ENCODE data around the gene ENTPD1.

Gene ENTPD1

GRCh38 chr10:95836610-95837355, 80.8 kb downstream of the ENTPD1 start:
- Histone ChIP-seq H4K20me1 (no peaks in the 10 kb centered on the region), H3K4me2 (peak overlapping the region; percentile 53 to 84 (median 65)), H3K27ac (peak overlapping the region in 8 of 11 experiments; percentile 25 to 58 (median 50); a peak in 13 of 22 replicates), H3K9me3 (replicated peaks in 1 of 11) (peaks cover 0 to 11% (median 0%) of the 10 kb centered on the region in 11 experiments; a peak in 2 of 22 replicates), H3K27me3 (no peaks in the 10 kb centered on the region), H3K4me1 (peaks cover 17 to 63% (median 32%) of the 10 kb centered on the region in 10 experiments), H3K4me3 (no peak overlapping the region), H3K36me3 (no peaks in the 10 kb centered on the region), H3K9ac (0 out of 22 replicates have a peak overlapping the region, but pooled peaks of 1 of the 11 experiments have one; percentile 6)
- TF ChIP-seq Cebpa-rat (IDR thresholded peaks at IDR 0.05) = no peak

DNA sequence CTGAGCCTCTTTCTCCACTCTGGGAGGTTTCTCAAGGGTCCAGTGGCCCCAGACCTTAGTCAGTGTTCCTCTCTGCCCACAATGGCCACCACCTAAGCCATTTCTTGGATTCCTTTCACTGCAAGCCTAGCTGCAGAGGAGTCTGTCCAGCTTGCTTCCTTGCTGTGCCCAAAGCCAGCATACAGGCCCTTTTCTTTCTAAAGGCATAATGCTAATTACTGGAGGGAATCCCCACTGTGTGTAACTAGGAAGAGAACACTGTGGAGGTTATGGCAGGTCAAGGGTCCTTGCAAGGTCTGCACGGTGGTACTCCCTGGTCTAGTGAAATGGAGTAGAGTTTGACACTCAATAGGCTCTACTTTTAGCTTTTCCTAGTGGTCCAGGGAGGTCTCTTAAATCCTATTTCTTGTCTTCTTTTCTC, 81.4 kb downstream of the ENTPD1 start:
- Histone ChIP-seq H3K27ac (peak overlapping the region in 9 of 11 experiments; percentile 25 to 58 (median 49); a peak in 14 of 22 replicates), H4K20me1 (no peaks in the 10 kb centered on the region), H3K4me1 (peaks cover 17 to 69% (median 34%) of the 10 kb centered on the region in 10 experiments), H3K4me3 (no peak overlapping the region), H3K27me3 (no peaks in the 10 kb centered on the region), H3K4me2 (peak overlapping the region; percentile 53 to 84 (median 65)), H3K9me3 (replicated peaks in 1 of 11) (peaks cover 0 to 11% (median 0%) of the 10 kb centered on the region in 11 experiments; a peak in 2 of 22 replicates), H3K36me3 (no peaks in the 10 kb centered on the region), H3K9ac (0 out of 22 replicates have a peak overlapping the region, but pooled peaks of 1 of the 11 experiments have one; percentile 6)
- no peak for TF ChIP-seq Cebpa-rat (IDR thresholded peaks at IDR 0.05)

DNA sequence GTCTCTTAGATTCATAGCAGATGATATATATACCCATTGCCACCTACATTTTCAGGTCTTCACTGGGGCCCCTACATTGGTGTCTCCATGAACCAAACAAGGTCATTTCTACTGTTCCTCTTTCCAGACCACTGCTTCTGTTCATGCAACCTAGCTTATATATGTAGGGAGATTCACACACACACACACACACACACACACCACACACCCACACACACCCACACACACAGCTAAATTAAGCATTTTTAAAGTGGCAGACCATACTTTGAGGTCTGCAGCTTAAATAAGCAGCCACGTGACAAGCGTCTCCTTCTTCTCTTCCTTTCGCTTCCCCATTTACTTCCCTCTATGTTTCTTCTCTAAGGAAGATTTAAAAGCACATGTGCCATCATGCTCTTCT, 81.8 kb downstream of the ENTPD1 start:
- peaks cover 17 to 73% (median 34%) of the 10 kb centered on the region in 10 experiments for H3K4me1 ChIP-seq
- peaks cover 0 to 11% (median 0%) of the 10 kb centered on the region in 11 experiments; a peak in 2 of 22 replicates for H3K9me3 ChIP-seq (replicated peaks in 1 of 11)
- H4K20me1 ChIP-seq = no peaks in the 10 kb centered on the region
- H3K4me2 ChIP-seq = peak overlapping the region; percentile 53 to 84 (median 65)
- no peak for TF ChIP-seq Cebpa-rat (IDR thresholded peaks at IDR 0.05)
- no peak overlapping the region; a peak in 1 of 22 replicates for H3K9ac ChIP-seq
- no peaks in the 10 kb centered on the region for H3K36me3 ChIP-seq
- H3K27me3 ChIP-seq = no peaks in the 10 kb centered on the region
- H3K4me3 ChIP-seq = no peak overlapping the region
- H3K27ac ChIP-seq = peak overlapping the region in 9 of 11 experiments; percentile 25 to 58 (median 49); a peak in 14 of 22 replicates

DNA sequence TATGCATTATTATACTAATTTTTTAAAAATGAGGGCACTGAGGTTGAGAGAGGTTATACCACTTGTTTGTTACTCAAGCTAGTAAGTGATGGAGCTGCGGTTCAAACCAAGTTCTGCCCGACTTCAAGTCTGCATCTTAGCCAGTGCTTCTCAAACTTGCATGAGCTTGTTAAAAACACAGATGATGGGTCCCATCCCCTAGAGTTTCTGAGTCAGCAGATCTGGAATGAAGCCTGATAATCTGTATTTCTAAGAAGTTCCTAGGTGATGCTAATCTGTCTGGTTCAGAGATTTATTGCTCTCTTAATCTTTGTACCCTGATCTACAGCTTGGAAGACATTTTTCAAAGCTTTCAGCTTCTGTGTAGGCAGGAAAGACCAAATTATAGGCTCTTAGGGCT, 84.2 kb downstream of the ENTPD1 start:
- peaks cover 0 to 7% (median 0%) of the 10 kb centered on the region in 11 experiments; a peak in 2 of 22 replicates for H3K9me3 ChIP-seq (replicated peaks in 1 of 11)
- peak overlapping the region in 3 of 11 experiments; percentile 56 to 78 (median 73); a peak in 6 of 22 replicates for H3K4me2 ChIP-seq
- peak overlapping the region in 1 of 11 experiments; percentile 71; a peak in 1 of 22 replicates for H3K27ac ChIP-seq
- no peak overlapping the region for H3K4me3 ChIP-seq
- TF ChIP-seq Cebpa-rat (IDR thresholded peaks at IDR 0.05) = no peak
- H3K4me1 ChIP-seq = peaks cover 17 to 74% (median 34%) of the 10 kb centered on the region in 10 experiments
- H3K36me3 ChIP-seq = no peaks in the 10 kb centered on the region
- H4K20me1 ChIP-seq = no peaks in the 10 kb centered on the region
- no peak overlapping the region for H3K9ac ChIP-seq
- no peaks in the 10 kb centered on the region for H3K27me3 ChIP-seq

GRCh38 chr10:95840681-95841080, 84.7 kb downstream of the ENTPD1 start:
- no peaks in the 10 kb centered on the region for H3K27me3 ChIP-seq
- H4K20me1 ChIP-seq = no peaks in the 10 kb centered on the region
- H3K9me3 ChIP-seq (replicated peaks in 1 of 11) = peaks cover 0 to 1% (median 0%) of the 10 kb centered on the region in 11 experiments; a peak in 1 of 22 replicates
- no peak overlapping the region for H3K4me3 ChIP-seq
- H3K4me1 ChIP-seq = peaks cover 17 to 70% (median 34%) of the 10 kb centered on the region in 10 experiments
- peak overlapping the region in 2 of 11 experiments; percentile 71 to 75; a peak in 5 of 22 replicates for H3K27ac ChIP-seq
- H3K9ac ChIP-seq = no peak overlapping the region
- peak overlapping the region in 6 of 11 experiments; percentile 52 to 78 (median 60); a peak in 9 of 22 replicates for H3K4me2 ChIP-seq
- no peaks in the 10 kb centered on the region for H3K36me3 ChIP-seq
- TF ChIP-seq Cebpa-rat (IDR thresholded peaks at IDR 0.05) = no peak

- no peaks in the 10 kb centered on the region for H3K27me3 ChIP-seq
- peak overlapping the region in 5 of 11 experiments; percentile 7 to 51 (median 44); a peak in 6 of 22 replicates for H3K9ac ChIP-seq
- no peaks in the 10 kb centered on the region for H4K20me1 ChIP-seq
- H3K27ac ChIP-seq = peak overlapping the region in 7 of 11 experiments; percentile 11 to 75 (median 55); a peak in 12 of 22 replicates
- H3K4me3 ChIP-seq = no peak overlapping the region
- H3K4me1 ChIP-seq = peaks cover 14 to 60% (median 30%) of the 10 kb centered on the region in 10 experiments
- no peaks in the 10 kb centered on the region for H3K9me3 ChIP-seq (replicated peaks in 1 of 11)
- peak overlapping the region in 9 of 11 experiments; percentile 11 to 78 (median 56); a peak in 17 of 22 replicates for H3K4me2 ChIP-seq
- H3K36me3 ChIP-seq = no peaks in the 10 kb centered on the region
- TF ChIP-seq Cebpa-rat (IDR thresholded peaks at IDR 0.05) = no peak
Measured at GRCh38 chr10:95841661-95842498, 85.9 kb downstream of the ENTPD1 start.

DNA sequence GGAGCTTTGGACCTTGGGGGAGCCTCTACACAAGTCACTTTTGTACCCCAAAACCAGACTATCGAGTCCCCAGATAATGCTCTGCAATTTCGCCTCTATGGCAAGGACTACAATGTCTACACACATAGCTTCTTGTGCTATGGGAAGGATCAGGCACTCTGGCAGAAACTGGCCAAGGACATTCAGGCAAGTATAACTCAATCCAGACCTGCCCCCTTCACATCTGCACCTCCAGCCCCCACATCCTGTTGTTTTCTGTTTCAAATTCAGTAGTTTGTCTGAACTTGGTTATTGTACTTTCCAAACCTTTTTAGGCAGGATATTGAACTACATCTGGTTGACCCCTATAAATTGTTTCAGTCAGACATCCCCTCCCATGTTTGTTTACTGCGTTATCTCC, 89.4 kb downstream of the ENTPD1 start:
- peaks cover 0 to 33% (median 16%) of the 10 kb centered on the region in 10 experiments; a peak in 18 of 20 replicates for H3K4me1 ChIP-seq
- no peak for TF ChIP-seq Cebpa-rat (IDR thresholded peaks at IDR 0.05)
- no peaks in the 10 kb centered on the region for H3K36me3 ChIP-seq
- no peak overlapping the region for H3K27ac ChIP-seq
- H3K9me3 ChIP-seq (replicated peaks in 1 of 11) = peaks cover 0 to 3% (median 0%) of the 10 kb centered on the region in 11 experiments; a peak in 1 of 22 replicates
- no peaks in the 10 kb centered on the region for H3K27me3 ChIP-seq
- H3K4me2 ChIP-seq = no peak overlapping the region
- no peak overlapping the region for H3K4me3 ChIP-seq
- H4K20me1 ChIP-seq = no peaks in the 10 kb centered on the region
- no peak overlapping the region for H3K9ac ChIP-seq

DNA sequence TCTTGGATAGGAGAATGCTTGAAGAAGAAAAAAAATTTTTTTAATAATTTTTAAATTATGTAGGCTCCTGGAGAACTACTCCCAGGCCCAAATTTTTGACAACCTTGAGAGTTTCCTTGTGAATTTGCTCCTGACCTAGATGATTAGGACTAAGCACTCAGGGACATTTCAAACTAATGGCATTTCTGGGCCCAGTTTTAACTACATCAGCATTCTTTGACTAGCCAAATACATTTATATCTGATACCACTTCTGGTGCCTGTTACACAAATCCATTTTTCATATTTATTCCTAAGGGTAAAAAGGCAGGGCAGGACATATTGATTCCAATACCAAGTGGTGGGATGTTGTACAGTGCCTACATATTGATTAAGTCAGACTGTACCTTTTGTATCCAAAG, 91.0 kb downstream of the ENTPD1 start:
- Histone ChIP-seq H3K9ac (no peak overlapping the region), H3K4me1 (peaks cover 0 to 17% (median 6%) of the 10 kb centered on the region in 10 experiments; a peak in 8 of 20 replicates), H3K36me3 (no peaks in the 10 kb centered on the region), H3K4me3 (no peak overlapping the region), H3K27ac (no peak overlapping the region), H3K4me2 (no peak overlapping the region), H3K27me3 (no peaks in the 10 kb centered on the region), H4K20me1 (no peaks in the 10 kb centered on the region), H3K9me3 (replicated peaks in 1 of 11) (peaks cover 0 to 3% (median 0%) of the 10 kb centered on the region in 11 experiments; a peak in 1 of 22 replicates)
- TF ChIP-seq Cebpa-rat (IDR thresholded peaks at IDR 0.05) = no peak
